ENCODE data around the gene PVRIG. TPM values are rescaled to one million over a fixed set of nuclear protein-coding genes. Genes with fewer than 3 reads are reported as not detected.

The PVRIG gene
- total RNA-seq, 1 experiment from 2014 or later, result 0.70 TPM

- Histone ChIP-seq H3K79me2 (ENCODE audit: insufficient read depth, low read length) (no peaks in the 10 kb centered on the region), H2BK5ac (ENCODE audit: insufficient read length, low read length) (no peak overlapping the region), H2BK20ac (ENCODE audit: low read depth, low read length, poor library complexity, severe bottlenecking) (no peak overlapping the region), H4K5ac (ENCODE audit: insufficient read length, low read depth, low read length) (no peak overlapping the region), H3K9me3 (ENCODE audit: control insufficient read depth, low read depth, low read length) (no peaks in the 10 kb centered on the region), H4K8ac (replicated peaks; ENCODE audit: insufficient read length, low read depth, low read length) (no peak overlapping the region), H3K23me2 (ENCODE audit: insufficient read length, low read depth, low read length, poor library complexity, severe bottlenecking) (no peaks in the 10 kb centered on the region), H4K91ac (ENCODE audit: insufficient read length, low read depth, low read length) (no peak overlapping the region), H2AFZ (ENCODE audit: low read length) (no peak overlapping the region), H2AK5ac (ENCODE audit: insufficient read length, low read length) (no peak overlapping the region), H3K23ac (ENCODE audit: insufficient read length, low read depth, low read length) (no peak overlapping the region), H3K4me1 (ENCODE audit: insufficient read depth, low read length) (no peaks in the 10 kb centered on the region), H3K18ac (ENCODE audit: insufficient read length, low read depth, low read length) (no peak overlapping the region), H2BK120ac (ENCODE audit: low read depth, low read length, poor library complexity, severe bottlenecking) (no peak overlapping the region), H3K4ac (ENCODE audit: low read depth, low read length) (no peak overlapping the region), H3K27me3 (ENCODE audit: insufficient read depth, low read length) (no peaks in the 10 kb centered on the region), H3T11ph (ENCODE audit: low read length) (no peak overlapping the region), H3K9ac (ENCODE audit: extremely low read depth, insufficient read length, low read length) (no peak overlapping the region), H4K20me1 (ENCODE audit: control insufficient read depth, insufficient read depth, insufficient read length) (no peaks in the 10 kb centered on the region), H2BK15ac (ENCODE audit: low read depth, low read length) (no peak overlapping the region), H3K79me1 (ENCODE audit: insufficient read depth, low read depth, low read length, poor library complexity, severe bottlenecking) (no peaks in the 10 kb centered on the region), H3K27ac (ENCODE audit: insufficient read length, low read depth, low read length) (no peak overlapping the region), H3K14ac (ENCODE audit: insufficient read depth, low read length) (no peak overlapping the region; the same call in 1 of the 2 replicates), H3K56ac (ENCODE audit: insufficient read length, low read depth, low read length) (no peak overlapping the region), H2BK12ac (ENCODE audit: insufficient read length, low read depth, low read length) (no peak overlapping the region), H3K4me2 (ENCODE audit: insufficient read depth, insufficient read length, low read length) (no peak overlapping the region)
- WGBS (ENCODE audit: extremely low coverage, insufficient read length, low lambda C conversion rate), result no CpG with 5 or more reads among the region's 14 CpGs
- no peak for DNase-seq
- no peaks in the 10 kb centered on the region for H3K27me3 Mint-ChIP-seq (ENCODE audit: low read depth)
- peaks cover 4 to 17% (median 12%) of the 10 kb centered on the region in 3 experiments; a peak in 5 of 7 replicates for H3K36me3 Mint-ChIP-seq (ENCODE audit: insufficient read depth in 1 of 3, low read depth in 3 of 3)
- TF ChIP-seq, protein P1, sequence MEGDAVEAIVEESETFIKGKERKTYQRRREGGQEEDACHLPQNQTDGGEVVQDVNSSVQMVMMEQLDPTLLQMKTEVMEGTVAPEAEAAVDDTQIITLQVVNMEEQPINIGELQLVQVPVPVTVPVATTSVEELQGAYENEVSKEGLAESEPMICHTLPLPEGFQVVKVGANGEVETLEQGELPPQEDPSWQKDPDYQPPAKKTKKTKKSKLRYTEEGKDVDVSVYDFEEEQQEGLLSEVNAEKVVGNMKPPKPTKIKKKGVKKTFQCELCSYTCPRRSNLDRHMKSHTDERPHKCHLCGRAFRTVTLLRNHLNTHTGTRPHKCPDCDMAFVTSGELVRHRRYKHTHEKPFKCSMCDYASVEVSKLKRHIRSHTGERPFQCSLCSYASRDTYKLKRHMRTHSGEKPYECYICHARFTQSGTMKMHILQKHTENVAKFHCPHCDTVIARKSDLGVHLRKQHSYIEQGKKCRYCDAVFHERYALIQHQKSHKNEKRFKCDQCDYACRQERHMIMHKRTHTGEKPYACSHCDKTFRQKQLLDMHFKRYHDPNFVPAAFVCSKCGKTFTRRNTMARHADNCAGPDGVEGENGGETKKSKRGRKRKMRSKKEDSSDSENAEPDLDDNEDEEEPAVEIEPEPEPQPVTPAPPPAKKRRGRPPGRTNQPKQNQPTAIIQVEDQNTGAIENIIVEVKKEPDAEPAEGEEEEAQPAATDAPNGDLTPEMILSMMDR (conservative IDR thresholded peaks at IDR 0.05), result no peak
- peaks cover 3 to 11% of the 10 kb centered on the region in 2 experiments; a peak in 3 of 4 replicates for H3K4me1 Mint-ChIP-seq
- H3K4me3 Mint-ChIP-seq, result peak overlapping the region in 1 of 2 experiments; percentile 17; a peak in 1 of 5 replicates
- H3K27ac Mint-ChIP-seq, result peak overlapping the region in 2 of 3 experiments; percentile 20 to 40; a peak in 2 of 7 replicates
- H3K9me3 Mint-ChIP-seq, result no peaks in the 10 kb centered on the region
Observed at GRCh38 chr7:100221767-100222444, 2.2 kb downstream of the PVRIG start.

Measured in H9 (cell line).